Skeletal muscle satellite cell (primary cell): ENCODE measurements around the gene TSPEAR.

Experiments used
- H3K27me3 ChIP-seq: 2 replicates; pipeline ENCODE4 v1.7.0; 2013; ENCODE audit warnings: low read length; ENCODE audit not compliant: control insufficient read depth, insufficient read depth
- H3K36me3 ChIP-seq: 2 replicates; pipeline ENCODE4 v1.7.0; 2013; ENCODE audit warnings: mild to moderate bottlenecking, control low read depth, low read length; ENCODE audit not compliant: insufficient read depth
- H3K4me1 ChIP-seq: 2 replicates; pipeline ENCODE4 v1.7.0; 2013; ENCODE audit warnings: low read length; ENCODE audit not compliant: control insufficient read depth, insufficient read depth
- H3K4me2 ChIP-seq: 2 replicates; pipeline ENCODE4 v1.7.0; 2013; ENCODE audit warnings: mild to moderate bottlenecking, low read length
- H3K4me3 ChIP-seq: 2 replicates; pipeline ENCODE4 v1.7.0; 2013; ENCODE audit warnings: low read length
- H3K9ac ChIP-seq: 2 replicates; pipeline ENCODE4 v1.7.0; 2013; ENCODE audit warnings: mild to moderate bottlenecking, low read depth, low read length, moderate library complexity
- H3K9me3 ChIP-seq: replicated peaks from 2 replicates; pipeline ENCODE4 v1.7.0; 2013; ENCODE audit warnings: mild to moderate bottlenecking, control low read depth, low read length

The TSPEAR gene

DNA sequence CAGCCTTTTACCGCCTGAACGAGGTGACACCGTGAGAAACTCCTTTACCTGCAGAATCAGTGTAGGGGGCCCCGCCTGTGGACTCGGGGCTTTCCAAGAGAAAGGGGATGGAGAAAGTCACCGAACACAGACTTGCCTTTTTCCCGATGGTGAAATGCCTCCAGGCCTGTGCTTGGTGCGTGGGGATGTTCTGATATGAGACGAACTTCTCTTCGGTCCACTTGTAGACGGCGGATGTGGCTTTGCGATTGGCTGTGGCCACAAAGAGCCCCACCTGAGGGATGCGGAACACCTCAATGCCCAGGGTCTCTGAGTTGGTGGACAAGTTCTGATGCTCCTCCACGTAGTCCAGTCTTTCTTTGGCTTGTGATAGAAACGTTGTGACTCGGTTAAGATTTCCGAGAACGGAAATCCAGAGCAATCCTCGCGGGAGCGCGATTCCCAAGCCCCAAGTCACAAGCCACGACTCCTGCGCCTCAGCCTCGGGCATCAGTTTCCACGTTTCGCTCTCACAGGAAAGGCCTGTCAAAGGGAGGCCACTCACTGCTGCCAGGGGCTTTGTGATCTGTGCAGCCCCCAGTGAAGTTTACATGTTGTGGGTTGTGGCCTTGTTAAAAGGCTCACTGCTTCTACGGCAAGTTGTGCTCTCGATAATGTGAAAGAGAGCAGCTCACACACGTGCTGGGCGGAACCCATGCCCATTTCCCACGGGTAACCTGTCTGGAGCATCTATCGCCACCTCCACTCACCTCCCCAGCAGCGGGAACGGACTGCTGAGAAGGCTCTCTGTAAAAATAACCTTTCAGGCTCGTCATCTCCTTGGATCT, 184.0 kb downstream of the TSPEAR start:
- Histone ChIP-seq H3K4me1 (no peaks in the 10 kb centered on the region), H3K4me2 (no peak overlapping the region), H3K4me3 (no peak overlapping the region), H3K9me3 (peaks cover under 1% of the 10 kb centered on the region), H3K9ac (no peak overlapping the region), H3K36me3 (no peaks in the 10 kb centered on the region), H3K27me3 (peaks cover 7% of the 10 kb centered on the region)

GRCh38 chr21:44526096-44526997, 185.0 kb downstream of the TSPEAR start:
- Histone ChIP-seq H3K36me3 (no peaks in the 10 kb centered on the region), H3K27me3 (no peaks in the 10 kb centered on the region), H3K4me3 (no peak overlapping the region), H3K9me3 (peaks cover 3% of the 10 kb centered on the region), H3K4me2 (no peak overlapping the region), H3K4me1 (no peaks in the 10 kb centered on the region), H3K9ac (no peak overlapping the region)

DNA sequence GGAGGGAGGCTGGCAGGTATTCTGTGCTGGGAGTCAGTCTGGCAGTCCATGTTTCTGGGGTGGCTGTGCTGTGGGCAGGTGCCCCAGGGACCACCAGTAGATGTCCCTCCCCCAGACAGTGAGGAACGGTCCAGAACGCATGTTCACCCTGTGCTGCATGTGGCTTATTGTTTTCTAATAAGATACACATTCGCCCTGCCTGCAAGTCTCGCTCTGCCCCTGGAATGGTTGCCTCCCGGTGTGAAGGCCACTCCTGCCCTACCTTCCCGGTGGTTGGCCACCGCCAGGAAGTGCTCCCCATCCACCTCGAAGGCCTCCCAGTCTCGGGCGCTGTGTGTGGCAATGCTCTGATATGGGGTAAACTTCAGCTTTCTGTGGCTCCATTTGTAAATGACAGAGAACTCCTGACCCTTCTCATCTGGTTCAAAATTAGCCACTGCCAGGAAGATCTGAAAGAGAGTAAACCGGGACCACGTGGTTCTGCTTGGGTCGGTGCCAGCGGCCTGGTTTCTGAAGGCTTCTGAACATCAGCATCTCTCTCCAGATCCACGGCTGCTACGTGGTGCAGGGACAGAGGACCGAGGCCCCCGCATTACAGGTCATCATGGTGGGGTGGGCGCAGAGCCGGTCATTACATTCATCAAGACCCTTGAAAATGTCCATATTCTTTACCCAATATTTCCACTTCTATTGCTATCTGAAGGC, 185.8 kb downstream of the TSPEAR start:
- Histone ChIP-seq H3K4me2 (no peak overlapping the region), H3K4me3 (no peak overlapping the region), H3K36me3 (no peaks in the 10 kb centered on the region), H3K4me1 (no peaks in the 10 kb centered on the region), H3K9ac (no peak overlapping the region), H3K27me3 (no peaks in the 10 kb centered on the region), H3K9me3 (peaks cover 3% of the 10 kb centered on the region)

- no peak overlapping the region for H3K4me3 ChIP-seq
Measured at GRCh38 chr21:44524414-44525371, 186.7 kb downstream of the TSPEAR start.

DNA sequence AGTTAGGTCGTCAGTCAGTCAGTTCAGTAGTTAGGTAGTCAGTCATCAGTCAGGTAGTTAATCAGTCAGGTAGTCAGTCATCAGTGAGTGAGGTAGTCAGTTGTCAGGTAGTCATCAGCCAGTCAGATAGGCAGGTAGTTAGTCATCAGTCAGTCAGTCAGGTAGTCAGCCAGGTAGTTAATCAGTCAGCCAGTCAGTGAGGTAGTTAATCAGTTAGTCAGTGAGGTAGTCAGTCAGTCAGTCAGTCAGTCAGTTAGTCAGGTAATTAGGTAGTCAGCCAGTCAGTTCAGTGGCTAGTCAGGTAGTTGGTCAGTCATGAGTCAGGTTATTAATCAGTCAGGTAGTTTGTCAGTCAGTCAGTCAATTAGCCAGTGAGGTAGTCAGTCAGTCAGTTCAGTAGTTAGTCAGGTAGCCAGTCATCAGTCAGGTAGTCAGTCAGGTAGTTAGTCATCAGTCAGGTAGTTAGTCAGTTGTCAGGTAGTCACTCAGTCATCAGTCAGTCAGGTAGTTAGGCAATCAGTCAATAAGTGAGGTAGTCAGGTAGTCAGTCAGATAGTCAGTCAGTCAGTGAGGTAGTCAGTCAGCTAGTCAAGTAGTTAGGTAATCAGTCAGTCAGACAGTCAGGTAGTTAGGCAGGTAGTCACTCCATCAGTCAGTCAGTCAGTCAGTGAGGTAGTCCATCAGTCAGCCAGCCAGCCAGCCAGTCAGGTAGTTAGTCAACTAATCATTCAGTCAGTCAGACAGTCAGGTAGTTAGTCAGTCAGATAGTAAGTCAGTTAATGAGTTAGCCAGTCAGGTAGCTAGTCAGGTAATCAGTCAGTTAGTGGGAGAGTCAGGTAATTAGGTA, 187.6 kb downstream of the TSPEAR start:
- H3K9me3 ChIP-seq = peaks cover 3% of the 10 kb centered on the region
- H3K9ac ChIP-seq = no peak overlapping the region
- H3K4me1 ChIP-seq = no peaks in the 10 kb centered on the region
- no peak overlapping the region for H3K4me2 ChIP-seq
- H3K27me3 ChIP-seq = no peaks in the 10 kb centered on the region
- no peaks in the 10 kb centered on the region for H3K36me3 ChIP-seq
- no peak overlapping the region for H3K4me3 ChIP-seq

More at GRCh38 chr21:44524414-44525371, 186.7 kb downstream of the TSPEAR start:
- Histone ChIP-seq H3K27me3 (no peaks in the 10 kb centered on the region), H3K9me3 (peaks cover 3% of the 10 kb centered on the region), H3K9ac (no peak overlapping the region), H3K36me3 (no peaks in the 10 kb centered on the region), H3K4me2 (no peak overlapping the region), H3K4me1 (no peaks in the 10 kb centered on the region)

DNA sequence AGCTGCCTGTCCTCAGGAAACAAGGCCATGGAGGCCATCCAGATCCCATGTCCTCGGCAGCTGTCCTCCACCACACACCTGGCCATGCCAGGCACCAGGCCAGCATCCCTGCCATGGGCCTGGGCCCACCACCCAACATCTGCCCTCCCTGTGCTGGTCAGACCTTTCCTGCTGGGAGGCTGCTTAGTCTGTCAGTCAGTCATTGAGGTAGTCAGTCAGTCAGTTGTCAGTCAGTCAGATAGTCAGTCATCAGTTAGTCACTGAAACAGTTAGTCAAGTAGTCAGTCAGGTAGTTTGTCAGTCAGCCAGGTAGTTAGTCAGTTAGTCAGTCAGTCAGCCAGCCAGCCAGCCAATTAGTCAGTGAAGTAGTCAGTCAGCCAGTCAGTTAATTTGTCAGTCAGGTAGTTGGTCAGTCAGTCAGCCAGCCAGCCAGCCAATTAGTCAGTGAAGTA, 188.6 kb downstream of the TSPEAR start:
- Histone ChIP-seq H3K9ac (no peak overlapping the region), H3K4me1 (no peaks in the 10 kb centered on the region), H3K4me2 (no peak overlapping the region), H3K9me3 (peaks cover 3% of the 10 kb centered on the region), H3K4me3 (no peak overlapping the region), H3K36me3 (no peaks in the 10 kb centered on the region), H3K27me3 (no peaks in the 10 kb centered on the region)

GRCh38 chr21:44521928-44522752, 189.2 kb downstream of the TSPEAR start:
- Histone ChIP-seq H3K9ac (no peak overlapping the region), H3K4me1 (no peaks in the 10 kb centered on the region), H3K36me3 (no peaks in the 10 kb centered on the region), H3K27me3 (no peaks in the 10 kb centered on the region), H3K4me3 (no peak overlapping the region), H3K4me2 (no peak overlapping the region), H3K9me3 (peaks cover 3% of the 10 kb centered on the region)

- Histone ChIP-seq H3K36me3 (no peaks in the 10 kb centered on the region), H3K4me2 (no peak overlapping the region), H3K27me3 (no peaks in the 10 kb centered on the region), H3K4me1 (no peaks in the 10 kb centered on the region), H3K9me3 (peaks cover 3% of the 10 kb centered on the region), H3K9ac (no peak overlapping the region), H3K4me3 (no peak overlapping the region)
Measured at GRCh38 chr21:44521301-44521927, 190.0 kb downstream of the TSPEAR start.
